Measurements from ENCODE around the gene PAXX.

Gene PAXX

GRCh38 chr9:136955943-136956335 lies 36.3 kb upstream of the PAXX start:
- no peaks in the 10 kb centered on the region for H3K36me3 ChIP-seq (ENCODE audit: insufficient read depth, low read length)
- peaks cover 25% of the 10 kb centered on the region; the same call in 1 of the 2 replicates for H3K27me3 ChIP-seq (ENCODE audit: insufficient read depth, low read length)
- no peak overlapping the region for H3K4me3 ChIP-seq (ENCODE audit: low read depth, low read length, poor library complexity, severe bottlenecking)
- no peaks in the 10 kb centered on the region for H3K79me2 ChIP-seq (ENCODE audit: insufficient read depth, low read length)
- H3F3A ChIP-seq (ENCODE audit: insufficient read depth, low read length) = no peaks in the 10 kb centered on the region
- H3K9me2 ChIP-seq (ENCODE audit: low read depth, low read length) = no peaks in the 10 kb centered on the region
- no peak overlapping the region for H3K9ac ChIP-seq (ENCODE audit: low read length)
- H3K4me2 ChIP-seq (ENCODE audit: low read length) = no peak overlapping the region
- TF ChIP-seq EZH2 (IDR thresholded peaks at IDR 0.05; ENCODE audit: borderline replicate concordance, low read length) = no peak
- no peak for TF ChIP-seq CTCF (IDR thresholded peaks at IDR 0.05; ENCODE audit: low read length)
- no peak overlapping the region for H2AFZ ChIP-seq (ENCODE audit: low read length)
- H3K4me1 ChIP-seq (ENCODE audit: insufficient read depth, low read length, severe bottlenecking) = no peaks in the 10 kb centered on the region
- no peaks in the 10 kb centered on the region for H3K9me3 ChIP-seq (ENCODE audit: low read length)
- no peaks in the 10 kb centered on the region for H4K20me1 ChIP-seq (ENCODE audit: insufficient read depth, low read length)
- no peak overlapping the region for H3K27ac ChIP-seq (ENCODE audit: low read depth, low read length, poor library complexity, severe bottlenecking)

- Histone ChIP-seq H2AFZ (ENCODE audit: low read length) (no peak overlapping the region), H3K4me3 (ENCODE audit: low read depth, low read length, poor library complexity, severe bottlenecking) (no peak overlapping the region), H3K4me1 (ENCODE audit: insufficient read depth, low read length, severe bottlenecking) (no peaks in the 10 kb centered on the region), H3K36me3 (ENCODE audit: insufficient read depth, low read length) (no peaks in the 10 kb centered on the region), H3K27ac (ENCODE audit: low read depth, low read length, poor library complexity, severe bottlenecking) (no peak overlapping the region), H4K20me1 (ENCODE audit: insufficient read depth, low read length) (no peaks in the 10 kb centered on the region), H3K4me2 (ENCODE audit: low read length) (no peak overlapping the region), H3F3A (ENCODE audit: insufficient read depth, low read length) (no peaks in the 10 kb centered on the region), H3K79me2 (ENCODE audit: insufficient read depth, low read length) (no peaks in the 10 kb centered on the region), H3K9me3 (ENCODE audit: low read length) (no peaks in the 10 kb centered on the region), H3K9ac (ENCODE audit: low read length) (no peak overlapping the region), H3K27me3 (ENCODE audit: insufficient read depth, low read length) (peaks cover 25% of the 10 kb centered on the region; the same call in 1 of the 2 replicates), H3K9me2 (ENCODE audit: low read depth, low read length) (no peaks in the 10 kb centered on the region)
- TF ChIP-seq CTCF (IDR thresholded peaks at IDR 0.05; ENCODE audit: low read length) = no peak
- TF ChIP-seq EZH2 (IDR thresholded peaks at IDR 0.05; ENCODE audit: borderline replicate concordance, low read length) = no peak
Observed at GRCh38 chr9:136956604-136957003, 35.6 kb upstream of the PAXX start.

GRCh38 chr9:136957461-136957860 lies 34.8 kb upstream of the PAXX start:
- Histone ChIP-seq H3K27me3 (ENCODE audit: insufficient read depth, low read length) (peaks cover 25% of the 10 kb centered on the region; the same call in 1 of the 2 replicates), H3F3A (ENCODE audit: insufficient read depth, low read length) (no peaks in the 10 kb centered on the region), H4K20me1 (ENCODE audit: insufficient read depth, low read length) (no peaks in the 10 kb centered on the region), H3K27ac (ENCODE audit: low read depth, low read length, poor library complexity, severe bottlenecking) (no peak overlapping the region), H3K9me2 (ENCODE audit: low read depth, low read length) (no peaks in the 10 kb centered on the region), H3K4me2 (ENCODE audit: low read length) (no peak overlapping the region), H3K4me1 (ENCODE audit: insufficient read depth, low read length, severe bottlenecking) (no peaks in the 10 kb centered on the region), H3K36me3 (ENCODE audit: insufficient read depth, low read length) (no peaks in the 10 kb centered on the region), H2AFZ (ENCODE audit: low read length) (no peak overlapping the region), H3K4me3 (ENCODE audit: low read depth, low read length, poor library complexity, severe bottlenecking) (no peak overlapping the region), H3K9ac (ENCODE audit: low read length) (no peak overlapping the region), H3K79me2 (ENCODE audit: insufficient read depth, low read length) (no peaks in the 10 kb centered on the region), H3K9me3 (ENCODE audit: low read length) (no peaks in the 10 kb centered on the region)
- TF ChIP-seq EZH2 (IDR thresholded peaks at IDR 0.05; ENCODE audit: borderline replicate concordance, low read length) (no peak), CTCF (IDR thresholded peaks at IDR 0.05; ENCODE audit: low read length) (no peak)

Measured in OCI-LY1 (cell line).